ENCODE measurements around the gene SNCB.
A peak's percentile ranks its signal among the peaks of the same experiment; 100 is the strongest.

The SNCB gene

GRCh38 chr5:176664886-176665285, 34.6 kb upstream of the SNCB start:
- TF ChIP-seq, protein P1, sequence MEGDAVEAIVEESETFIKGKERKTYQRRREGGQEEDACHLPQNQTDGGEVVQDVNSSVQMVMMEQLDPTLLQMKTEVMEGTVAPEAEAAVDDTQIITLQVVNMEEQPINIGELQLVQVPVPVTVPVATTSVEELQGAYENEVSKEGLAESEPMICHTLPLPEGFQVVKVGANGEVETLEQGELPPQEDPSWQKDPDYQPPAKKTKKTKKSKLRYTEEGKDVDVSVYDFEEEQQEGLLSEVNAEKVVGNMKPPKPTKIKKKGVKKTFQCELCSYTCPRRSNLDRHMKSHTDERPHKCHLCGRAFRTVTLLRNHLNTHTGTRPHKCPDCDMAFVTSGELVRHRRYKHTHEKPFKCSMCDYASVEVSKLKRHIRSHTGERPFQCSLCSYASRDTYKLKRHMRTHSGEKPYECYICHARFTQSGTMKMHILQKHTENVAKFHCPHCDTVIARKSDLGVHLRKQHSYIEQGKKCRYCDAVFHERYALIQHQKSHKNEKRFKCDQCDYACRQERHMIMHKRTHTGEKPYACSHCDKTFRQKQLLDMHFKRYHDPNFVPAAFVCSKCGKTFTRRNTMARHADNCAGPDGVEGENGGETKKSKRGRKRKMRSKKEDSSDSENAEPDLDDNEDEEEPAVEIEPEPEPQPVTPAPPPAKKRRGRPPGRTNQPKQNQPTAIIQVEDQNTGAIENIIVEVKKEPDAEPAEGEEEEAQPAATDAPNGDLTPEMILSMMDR (conservative IDR thresholded peaks at IDR 0.05), result no peak
- TF ChIP-seq ZFX (IDR thresholded peaks at IDR 0.05), result no peak
- no peak overlapping the region for H3K27ac ChIP-seq

GRCh38 chr5:176664479-176664878, 34.1 kb upstream of the SNCB start:
- no peak overlapping the region for H3K27ac ChIP-seq
- TF ChIP-seq, protein P1 (conservative IDR thresholded peaks at IDR 0.05), result no peak

- H3K27ac ChIP-seq, result no peak overlapping the region
- TF ChIP-seq, protein P1 (conservative IDR thresholded peaks at IDR 0.05), result no peak
- TF ChIP-seq ZFX (IDR thresholded peaks at IDR 0.05), result no peak
These were observed 33.2 kb upstream of the SNCB start for GRCh38 chr5:176663566-176663965.

DNA sequence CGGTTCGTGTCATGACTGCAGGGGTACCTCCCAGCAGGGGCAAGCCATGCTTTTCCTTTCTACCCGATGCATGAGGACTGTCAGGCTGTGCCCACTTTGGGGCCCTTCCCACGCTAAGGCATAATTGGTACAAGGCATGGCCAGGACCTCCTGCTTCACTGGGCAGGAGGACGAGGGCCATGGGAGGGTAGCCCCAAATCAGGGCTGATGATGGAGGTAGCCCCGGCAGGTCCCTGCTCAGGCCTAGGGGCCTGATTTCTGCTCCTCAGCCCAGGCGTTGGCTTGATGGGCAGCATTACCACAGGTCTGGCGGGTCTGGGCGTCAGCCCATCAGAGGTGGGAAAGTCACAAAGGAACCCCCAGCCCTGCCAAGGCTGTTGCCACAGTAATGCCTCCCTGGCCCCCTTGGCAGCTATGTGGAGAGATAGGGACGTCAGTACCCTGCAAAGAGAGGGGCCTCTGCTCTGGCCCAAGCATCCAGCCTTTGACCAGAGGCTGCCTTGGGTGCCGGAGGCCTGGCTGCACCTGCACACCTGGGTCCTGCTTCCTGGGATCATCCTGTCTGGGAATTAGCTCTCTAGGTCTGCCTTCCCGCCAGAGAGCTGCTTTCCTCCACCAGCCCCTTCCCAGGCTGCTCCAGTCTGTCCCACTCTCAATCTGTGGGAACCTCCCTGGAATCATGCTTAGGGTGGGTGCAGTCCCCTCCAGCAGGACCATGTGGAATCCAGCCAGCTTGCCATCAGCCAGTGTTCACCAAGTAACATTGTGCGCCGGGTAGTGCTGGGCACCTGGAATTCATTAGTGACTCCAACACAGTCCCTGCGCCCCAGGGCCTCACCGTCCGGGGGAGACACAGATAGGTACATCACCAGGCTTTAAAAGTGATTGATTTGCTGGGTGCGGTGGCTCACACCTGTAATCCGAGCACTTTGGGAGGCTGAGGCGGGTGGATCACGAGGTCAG, 32.3 kb upstream of the SNCB start:
- TF ChIP-seq ZFX (IDR thresholded peaks at IDR 0.05), result no peak
- TF ChIP-seq, protein P1 (conservative IDR thresholded peaks at IDR 0.05), result no peak
- no peak overlapping the region for H3K27ac ChIP-seq

DNA sequence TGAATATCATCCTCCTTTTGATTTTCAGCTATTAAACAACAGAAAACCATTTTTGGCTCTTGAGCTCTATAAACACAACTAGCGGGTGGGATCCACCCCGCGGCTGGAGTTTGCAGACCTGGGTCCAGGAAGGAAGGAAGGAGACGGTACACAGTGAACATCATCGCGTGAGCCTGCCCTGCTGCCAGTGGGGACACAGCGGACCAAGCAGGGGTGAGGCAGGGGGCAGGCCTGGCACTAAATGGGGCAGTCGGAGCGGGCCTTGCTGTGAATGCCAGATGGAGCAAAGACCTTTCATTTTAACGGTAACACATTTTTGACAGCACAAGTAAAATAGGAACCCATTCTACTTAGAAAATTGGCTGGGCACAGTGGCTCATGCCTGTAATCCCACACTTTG, 31.3 kb upstream of the SNCB start:
- H3K27ac ChIP-seq, result no peak overlapping the region
- TF ChIP-seq, protein P1 (conservative IDR thresholded peaks at IDR 0.05), result no peak
- TF ChIP-seq ZFX (IDR thresholded peaks at IDR 0.05), result no peak

GRCh38 chr5:176660860-176661641, 30.7 kb upstream of the SNCB start:
- H3K27ac ChIP-seq, result no peak overlapping the region
- no peak for TF ChIP-seq ZFX (IDR thresholded peaks at IDR 0.05)
- TF ChIP-seq, protein P1 (conservative IDR thresholded peaks at IDR 0.05), result peak; percentile 98

DNA sequence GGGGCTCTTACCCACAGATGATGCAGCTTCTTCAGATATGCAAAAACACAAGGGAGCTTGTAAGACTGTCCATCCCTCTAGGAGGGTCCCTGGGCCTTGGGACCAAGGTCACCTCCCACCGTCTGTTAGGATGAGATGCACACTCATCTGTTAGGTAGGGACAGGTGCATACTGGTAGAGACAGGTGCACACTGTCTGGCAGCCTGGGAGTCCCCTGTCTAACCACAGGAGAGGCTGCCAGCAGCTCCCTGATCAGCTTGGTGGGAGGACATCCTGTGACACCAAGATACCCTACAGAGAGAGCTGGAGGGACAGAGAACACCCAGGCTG, 30.2 kb upstream of the SNCB start:
- no peak overlapping the region for H3K27ac ChIP-seq

More for the DNA sequence above, 30.2 kb upstream of the SNCB start:
- TF ChIP-seq, protein P1 (conservative IDR thresholded peaks at IDR 0.05), result no peak
- TF ChIP-seq ZFX (IDR thresholded peaks at IDR 0.05), result no peak
